ENCODE data around the gene ESRRG.
"Not testable (repeated sequence)": the region's sequence is repeated elsewhere in the genome, so short reads cannot be mapped to it uniquely, and the experiment has no call there.

The ESRRG gene

DNA sequence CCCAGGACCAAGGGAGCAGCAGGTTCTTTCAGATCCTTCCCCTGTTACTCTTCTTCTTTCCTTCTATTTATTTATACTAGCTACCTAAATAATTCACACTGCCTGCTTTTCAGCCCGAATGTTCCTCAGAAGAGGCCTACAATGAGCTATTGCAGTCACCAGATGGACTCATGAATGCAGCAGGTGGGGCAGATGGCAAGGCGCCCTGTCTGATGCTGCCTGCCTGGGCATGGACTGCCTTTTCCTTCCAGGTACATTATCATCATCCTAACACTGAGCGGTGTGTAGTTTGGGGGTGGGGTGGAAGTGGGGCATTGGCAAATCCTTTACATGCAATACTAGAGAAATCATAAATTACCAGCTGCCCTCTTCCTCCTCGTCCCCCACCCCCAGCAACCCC, 17.6 kb downstream of the ESRRG start:
- no peak for DNase-seq (ENCODE audit: low read depth, low spot score)

DNA sequence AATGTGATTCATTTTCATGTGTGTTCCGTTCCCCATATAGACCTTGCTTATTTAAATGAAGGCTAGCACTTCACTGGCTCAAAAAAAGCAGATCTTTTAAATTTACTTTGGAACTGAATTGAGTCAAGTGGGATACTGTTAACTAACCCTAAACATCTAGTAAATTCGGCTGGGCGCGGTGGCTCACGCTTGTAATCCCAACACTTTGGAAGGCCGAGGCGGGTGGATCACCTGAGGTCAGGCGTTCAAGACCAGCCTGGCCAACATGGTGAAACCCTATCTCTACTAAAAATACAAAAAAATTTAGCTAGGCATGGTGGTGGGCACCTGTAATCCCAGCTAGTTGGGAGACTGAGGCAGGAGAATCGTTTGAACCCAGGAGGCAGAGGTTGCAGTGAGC, 19.2 kb downstream of the ESRRG start:
- DNase-seq (ENCODE audit: low read depth, low spot score): not testable (repeated sequence)

DNA sequence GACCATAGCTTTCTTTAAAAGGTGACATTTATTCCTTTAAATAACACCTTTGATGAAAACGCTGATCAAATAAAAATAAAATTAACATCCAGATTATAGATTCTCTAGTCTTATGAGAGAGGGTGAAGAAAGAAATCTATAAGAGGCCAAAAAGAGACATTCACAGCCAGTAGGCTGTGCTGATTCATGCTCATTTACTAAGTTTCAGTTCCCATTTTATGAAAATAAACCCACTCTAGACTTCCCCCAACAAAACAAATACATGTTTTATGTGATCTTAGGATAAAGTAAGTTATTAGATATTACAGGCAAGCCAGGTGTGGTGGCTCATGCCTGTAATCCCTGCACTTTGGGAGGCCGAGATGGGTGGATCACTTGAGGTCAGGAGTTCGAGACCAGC, 21.1 kb downstream of the ESRRG start:
- no peak for DNase-seq (ENCODE audit: low read depth, low spot score)

DNA sequence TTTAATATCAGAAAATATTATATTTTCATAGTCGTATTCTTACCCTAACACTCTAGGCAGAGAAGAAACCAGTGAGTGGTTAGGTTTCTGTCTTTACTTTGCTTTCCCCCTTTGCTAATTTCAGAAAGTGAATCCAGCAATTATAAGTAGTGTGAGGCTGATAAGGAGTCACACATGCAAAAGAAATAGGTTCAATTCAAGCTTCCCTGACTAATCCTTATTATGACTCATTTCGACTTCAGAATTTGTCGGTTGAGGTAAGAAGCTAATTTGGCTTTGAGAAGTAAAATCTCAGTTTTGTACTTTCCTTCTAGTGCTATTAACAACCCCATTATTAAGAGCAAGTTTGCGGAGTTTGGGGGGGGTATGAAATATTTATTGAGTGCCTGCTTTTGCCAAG, 22.4 kb downstream of the ESRRG start:
- no peak for DNase-seq (ENCODE audit: low read depth, low spot score)

DNA sequence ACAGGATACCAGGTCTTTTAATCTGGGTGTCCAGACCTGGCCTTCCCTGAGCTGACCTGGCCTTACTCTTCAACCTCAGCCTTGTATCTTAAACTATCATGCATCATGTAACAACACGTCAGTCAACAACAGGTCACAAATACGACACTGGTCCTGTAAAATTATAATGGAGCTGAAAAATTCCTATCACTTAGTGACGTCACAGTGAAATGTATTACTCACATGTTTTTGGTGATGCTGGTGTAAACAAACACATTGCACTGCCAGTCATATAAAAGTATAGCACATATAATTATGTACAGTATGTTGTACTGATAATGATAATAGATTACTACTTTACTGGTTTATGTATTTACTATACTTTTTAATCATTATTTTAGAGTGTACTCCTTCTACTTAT, 31.5 kb downstream of the ESRRG start:
- DNase-seq (ENCODE audit: low read depth, low spot score): no peak

DNA sequence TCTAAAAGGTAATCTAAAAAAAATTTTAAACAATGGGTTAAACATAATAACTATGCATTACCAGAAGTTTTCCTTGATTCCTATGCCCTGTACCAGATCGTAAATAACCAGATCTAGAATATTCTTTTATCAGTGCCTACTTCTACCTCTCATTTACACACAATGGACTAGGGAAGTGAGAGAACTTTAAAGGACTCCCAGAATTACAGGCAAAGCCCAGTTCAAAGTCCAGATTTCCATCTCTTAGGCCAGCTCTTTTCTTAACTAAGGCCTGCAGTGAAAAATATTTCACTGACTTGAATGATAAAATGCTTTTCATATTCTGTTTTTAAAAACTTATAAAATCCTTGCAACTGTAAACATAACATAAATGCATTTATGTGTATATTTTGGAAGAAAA, 32.6 kb downstream of the ESRRG start:
- DNase-seq (ENCODE audit: low read depth, low spot score): no peak

DNA sequence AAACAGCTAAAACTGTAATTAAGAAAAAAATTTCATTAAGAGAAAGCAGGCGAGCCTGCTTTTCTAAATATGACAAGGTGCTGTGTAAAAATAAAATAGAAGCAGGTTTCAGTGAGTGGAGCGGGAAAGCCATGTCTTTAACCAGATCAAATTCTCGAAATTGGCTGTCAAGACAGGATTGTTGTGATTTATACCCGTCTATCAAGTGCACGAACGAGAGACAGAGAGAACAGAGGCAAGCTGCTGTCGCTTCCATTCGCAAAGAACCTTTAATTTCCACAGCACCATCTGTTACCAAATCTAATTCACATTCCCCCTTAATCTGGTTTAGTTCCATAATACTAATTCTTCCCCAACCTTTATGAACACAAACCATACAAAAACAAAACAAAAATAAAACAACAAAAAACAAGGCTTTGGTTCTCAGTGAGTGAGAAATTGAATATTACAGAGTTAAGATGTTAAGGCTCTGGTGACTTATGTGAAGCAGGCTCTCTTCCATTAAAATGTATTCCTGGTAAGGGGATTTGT, 35.0 kb downstream of the ESRRG start:
- DNase-seq (ENCODE audit: low read depth, low spot score): no peak

DNA sequence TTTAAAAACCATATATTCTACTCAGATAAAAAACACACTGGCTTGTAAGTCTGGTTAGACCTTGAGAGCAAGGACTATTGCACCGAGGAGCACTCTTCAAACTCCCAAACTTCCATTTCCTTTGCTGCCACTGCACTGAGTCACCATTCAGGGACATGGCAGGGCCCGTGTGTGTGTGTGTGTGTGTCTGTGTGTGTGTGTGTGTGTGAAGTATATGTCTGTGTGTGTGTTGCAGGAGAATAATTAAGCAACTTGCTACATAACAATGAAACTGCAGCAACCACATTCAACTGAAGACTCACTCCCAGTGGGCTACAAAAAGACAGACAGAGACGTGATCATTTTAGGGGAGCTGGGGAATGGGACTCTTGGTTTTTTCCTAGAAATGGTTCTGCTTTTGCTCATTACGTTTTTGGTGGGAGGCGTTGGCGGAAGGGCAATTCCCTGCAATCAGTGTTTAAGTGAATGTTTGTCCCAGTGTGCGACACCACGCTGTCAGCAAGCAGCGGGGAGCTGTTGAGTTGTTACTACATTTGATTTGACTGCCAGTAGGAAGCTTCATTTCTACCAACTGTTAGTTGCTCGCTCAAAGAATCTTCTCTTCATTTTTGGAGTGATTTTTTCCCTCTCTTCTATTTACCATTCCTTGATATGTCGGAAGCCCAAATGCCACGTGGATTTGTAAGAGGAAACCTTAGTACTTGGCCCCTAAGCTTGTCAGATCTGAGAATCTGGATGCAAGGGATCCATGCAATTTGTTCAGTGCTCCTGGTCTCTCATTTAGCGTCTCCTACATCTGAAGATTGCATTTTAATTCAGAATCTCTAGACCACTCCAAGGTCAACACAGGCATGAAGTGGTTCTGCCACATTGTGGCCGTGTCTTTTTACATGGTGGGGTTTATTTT, 36.1 kb downstream of the ESRRG start:
- DNase-seq (ENCODE audit: low read depth, low spot score): no peak

DNA sequence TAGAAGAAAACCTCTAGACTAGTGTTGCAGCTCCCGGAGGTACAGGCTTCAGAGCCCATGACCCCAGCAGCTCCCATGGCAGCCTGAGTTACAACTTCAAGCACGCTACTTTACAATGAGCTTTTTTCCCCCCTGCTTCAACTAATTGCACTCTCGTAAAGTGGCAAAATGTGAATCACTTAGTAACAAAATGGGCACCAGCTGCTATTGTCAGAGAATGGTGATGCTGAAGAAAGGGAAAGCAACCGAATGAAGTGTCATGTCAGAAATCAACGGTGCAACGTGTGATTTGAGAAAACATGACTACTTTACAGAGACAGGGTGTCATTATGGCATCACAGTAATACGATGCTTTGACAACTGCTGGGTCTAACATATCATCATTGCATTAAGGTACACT, 40.5 kb downstream of the ESRRG start:
- DNase-seq (ENCODE audit: low read depth, low spot score): no peak

DNA sequence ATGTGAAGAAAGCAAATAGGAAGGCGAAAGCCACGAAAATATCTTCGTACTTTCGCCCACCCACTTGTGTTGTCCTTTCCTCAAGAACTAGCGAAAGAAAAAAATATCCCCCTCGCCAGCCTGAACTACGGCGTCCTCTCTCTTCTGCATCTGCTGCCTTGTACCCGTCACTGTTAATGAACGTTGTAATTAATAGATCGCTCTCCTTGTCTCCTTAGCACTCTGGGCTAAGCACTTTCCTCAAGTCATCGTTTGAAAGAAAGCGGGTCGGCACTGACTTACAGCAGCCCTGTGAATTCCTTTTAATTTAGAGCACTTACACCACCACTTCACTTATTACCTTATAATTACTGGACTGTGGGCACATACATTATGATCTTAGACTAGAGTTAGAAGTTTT, 44.1 kb downstream of the ESRRG start:
- DNase-seq (ENCODE audit: low read depth, low spot score): no peak

DNA sequence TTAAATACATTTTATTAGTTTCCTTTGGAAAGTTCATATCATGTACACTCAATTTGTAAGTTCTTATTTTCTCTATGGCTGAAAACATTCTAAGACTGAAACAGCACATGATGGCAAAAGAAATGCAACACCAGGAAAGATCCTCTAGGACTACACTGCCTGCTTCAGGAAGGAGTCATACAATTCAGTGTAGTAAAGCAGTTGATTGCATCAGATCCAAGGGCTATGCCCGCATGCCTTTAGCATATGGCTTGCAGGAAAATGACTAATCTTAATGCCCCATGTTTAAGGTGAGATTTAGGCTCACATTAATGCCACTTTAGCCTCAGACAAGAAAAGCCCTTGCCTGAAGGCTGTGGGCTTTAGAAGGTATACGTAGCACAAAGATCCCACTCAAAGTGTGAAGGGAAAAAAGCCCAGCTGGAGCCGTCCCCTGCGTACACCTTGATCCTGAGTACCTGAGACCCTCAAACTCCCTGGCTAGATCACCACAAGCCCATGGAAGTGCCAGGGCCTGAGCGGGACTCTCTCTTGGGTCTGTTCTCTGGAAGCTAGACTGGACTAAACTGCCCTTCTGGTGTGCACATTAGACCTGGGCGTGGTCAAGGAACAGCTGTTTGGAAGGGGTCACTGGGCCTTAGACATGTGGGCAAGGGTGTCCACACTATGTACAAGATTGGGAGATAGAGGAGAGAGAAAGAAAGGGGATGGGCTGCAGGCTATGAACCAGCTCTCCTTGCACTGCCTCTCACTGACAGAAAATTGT, 52.9 kb downstream of the ESRRG start:
- no peak for DNase-seq (ENCODE audit: low read depth, low spot score)

DNA sequence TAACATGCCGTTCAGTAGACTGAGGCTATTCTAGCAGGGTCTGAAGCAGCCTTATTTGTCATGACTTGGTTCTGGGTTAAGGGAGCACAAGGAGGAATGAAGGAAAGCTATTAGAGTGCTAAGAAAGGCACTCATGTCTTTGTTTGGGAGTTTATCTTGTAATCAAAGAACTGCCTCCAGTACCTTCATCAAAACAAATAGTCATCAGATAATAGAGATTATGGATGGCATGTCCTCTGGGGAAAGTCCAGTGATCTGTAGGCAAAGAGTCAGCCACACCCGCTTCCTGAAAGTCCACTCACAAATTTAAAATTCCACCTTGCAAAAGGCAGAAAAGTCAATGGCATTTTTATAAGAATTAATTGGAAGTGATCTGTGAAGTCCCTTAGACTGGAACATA, 56.8 kb downstream of the ESRRG start:
- DNase-seq (ENCODE audit: low read depth, low spot score): no peak

DNA sequence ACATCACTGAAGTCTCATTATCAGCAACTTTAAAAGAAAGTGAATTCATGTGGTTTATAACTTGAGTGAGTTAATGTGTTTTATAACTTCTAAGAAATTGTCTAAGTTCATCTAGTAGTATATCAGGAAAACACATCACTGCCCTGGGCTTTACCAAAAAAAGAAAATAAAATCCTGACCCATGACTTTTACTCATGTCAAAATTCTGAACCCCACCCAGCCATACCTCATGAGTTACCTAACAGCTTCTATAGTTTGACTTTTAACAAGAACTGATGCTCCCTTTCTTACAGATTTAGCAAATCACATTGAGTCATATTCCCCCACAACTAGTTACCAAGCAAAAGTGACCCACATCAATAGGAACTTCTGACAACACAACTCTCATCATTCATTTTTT, 57.4 kb downstream of the ESRRG start:
- DNase-seq (ENCODE audit: low read depth, low spot score): no peak

DNA sequence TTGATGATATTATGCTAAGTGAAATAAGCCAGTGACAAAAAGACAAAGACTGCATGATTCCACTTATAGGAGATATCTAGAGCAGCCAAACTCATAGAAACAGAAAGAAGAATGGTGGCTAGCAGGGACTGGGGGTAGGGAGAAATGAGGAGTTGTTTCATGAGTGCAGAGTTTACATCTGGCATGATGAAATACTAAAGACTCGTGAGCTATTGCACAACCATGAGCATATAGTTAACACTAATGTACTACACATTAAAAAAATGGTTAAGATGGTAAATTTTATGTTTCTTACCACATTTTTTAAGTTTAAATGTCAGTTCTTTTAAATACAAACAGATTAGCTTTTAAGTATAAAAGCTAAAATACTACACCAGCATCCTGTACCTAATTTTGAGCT, 57.8 kb downstream of the ESRRG start:
- DNase-seq (ENCODE audit: low read depth, low spot score): no peak

DNA sequence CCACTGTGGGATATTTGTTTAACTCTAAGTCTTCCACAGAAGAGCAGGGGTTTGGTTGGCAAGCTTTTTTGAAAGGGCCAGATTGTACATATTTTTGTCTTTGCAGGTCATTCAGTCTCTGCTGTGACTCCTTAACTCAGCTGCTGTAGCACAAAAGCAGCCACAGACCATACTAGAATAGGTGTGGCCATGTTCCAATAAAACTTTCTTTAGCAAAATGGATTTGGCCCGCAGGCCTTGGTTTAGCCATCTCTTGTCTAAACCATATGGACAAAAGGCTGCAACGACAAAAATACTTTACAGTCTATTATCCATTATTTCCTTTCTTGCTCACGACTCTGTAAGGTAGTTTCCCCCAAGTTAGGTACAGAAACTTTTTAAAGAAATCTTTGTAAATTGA, 60.5 kb downstream of the ESRRG start:
- no peak for DNase-seq (ENCODE audit: low read depth, low spot score)

DNA sequence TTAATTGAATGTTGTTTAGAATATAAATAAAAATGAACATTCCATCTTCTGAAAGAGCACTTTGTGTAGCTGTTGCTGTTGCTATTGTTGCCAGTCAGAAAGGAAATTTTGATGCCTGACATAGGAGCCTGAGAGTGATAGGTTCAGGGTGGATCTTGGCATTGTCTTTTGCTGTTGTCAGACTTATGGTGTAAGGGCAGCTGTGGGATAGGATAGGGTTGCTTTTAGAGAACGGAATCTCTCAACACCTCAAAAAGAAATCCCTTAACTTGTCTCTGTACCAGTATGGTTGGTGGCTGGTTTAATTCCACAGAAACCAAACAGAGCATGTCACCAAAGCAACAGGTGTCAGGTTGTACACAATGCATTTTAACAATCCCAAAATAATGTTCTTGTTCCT, 62.7 kb downstream of the ESRRG start:
- DNase-seq (ENCODE audit: low read depth, low spot score): no peak

DNA sequence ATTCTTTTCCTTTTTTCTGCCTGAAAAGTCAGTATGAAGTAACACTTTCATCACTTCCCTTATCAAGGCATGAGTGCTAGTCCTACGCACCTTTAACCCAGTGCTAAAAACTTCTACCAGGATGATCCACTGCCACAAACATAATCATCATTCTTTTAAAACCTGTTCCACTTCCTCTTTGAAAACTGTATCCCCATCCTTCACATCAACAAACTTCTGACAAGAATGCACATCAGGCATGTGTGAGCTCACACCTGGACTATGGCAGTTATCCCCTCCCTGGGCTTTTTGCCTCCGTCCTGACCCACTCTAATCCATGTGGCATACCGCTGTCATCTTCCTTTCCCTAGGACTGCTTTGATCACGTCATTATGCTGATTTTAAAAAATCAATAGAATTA, 70.2 kb downstream of the ESRRG start:
- no peak for DNase-seq (ENCODE audit: low read depth, low spot score)

DNA sequence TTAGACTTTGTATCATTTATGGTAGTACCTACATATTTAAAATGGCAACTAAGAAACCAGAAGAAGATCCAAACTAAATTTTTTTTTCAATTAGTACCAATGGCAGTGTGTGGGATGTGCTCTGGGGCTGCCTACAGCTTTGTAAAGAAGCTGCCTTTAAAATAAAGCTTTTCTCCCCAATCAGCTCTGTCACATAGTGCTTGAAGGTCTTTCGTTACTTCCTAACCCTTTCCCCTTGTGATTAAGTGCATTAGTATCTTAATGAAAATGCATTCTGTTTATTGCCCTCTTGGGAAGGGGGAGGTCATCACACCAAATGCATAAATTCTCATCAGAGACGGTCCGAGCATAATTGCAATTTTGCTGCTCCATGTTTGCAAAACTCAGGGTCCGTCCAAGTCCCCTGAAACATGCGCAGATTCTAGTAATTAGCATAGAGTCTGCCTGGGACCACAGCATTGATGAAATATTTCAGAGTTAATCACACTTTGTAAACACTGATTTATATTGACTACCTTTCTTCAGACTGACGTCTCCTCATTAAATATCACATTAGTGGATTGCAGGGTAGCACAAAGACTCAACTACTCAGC, 71.3 kb downstream of the ESRRG start:
- no peak for DNase-seq (ENCODE audit: low read depth, low spot score)

DNA sequence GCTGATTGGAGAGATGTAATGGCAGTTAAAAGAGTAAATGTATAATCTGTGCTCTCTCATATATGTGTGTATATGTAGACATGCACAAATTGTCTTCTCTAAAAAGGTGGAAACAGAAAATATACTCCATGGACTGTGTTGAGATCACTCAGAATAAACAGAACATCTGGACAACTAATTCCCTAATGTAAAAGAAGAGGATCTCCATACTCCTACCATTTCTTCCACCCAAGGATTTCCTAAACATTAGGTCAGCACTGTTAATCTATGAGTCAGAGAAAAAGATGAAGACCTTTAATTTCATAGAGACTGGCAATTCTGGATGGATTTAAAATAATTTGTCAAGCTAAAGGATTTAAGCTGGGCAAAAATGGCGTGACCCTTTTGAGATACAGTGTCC, 80.1 kb downstream of the ESRRG start:
- DNase-seq (ENCODE audit: low read depth, low spot score): no peak

DNA sequence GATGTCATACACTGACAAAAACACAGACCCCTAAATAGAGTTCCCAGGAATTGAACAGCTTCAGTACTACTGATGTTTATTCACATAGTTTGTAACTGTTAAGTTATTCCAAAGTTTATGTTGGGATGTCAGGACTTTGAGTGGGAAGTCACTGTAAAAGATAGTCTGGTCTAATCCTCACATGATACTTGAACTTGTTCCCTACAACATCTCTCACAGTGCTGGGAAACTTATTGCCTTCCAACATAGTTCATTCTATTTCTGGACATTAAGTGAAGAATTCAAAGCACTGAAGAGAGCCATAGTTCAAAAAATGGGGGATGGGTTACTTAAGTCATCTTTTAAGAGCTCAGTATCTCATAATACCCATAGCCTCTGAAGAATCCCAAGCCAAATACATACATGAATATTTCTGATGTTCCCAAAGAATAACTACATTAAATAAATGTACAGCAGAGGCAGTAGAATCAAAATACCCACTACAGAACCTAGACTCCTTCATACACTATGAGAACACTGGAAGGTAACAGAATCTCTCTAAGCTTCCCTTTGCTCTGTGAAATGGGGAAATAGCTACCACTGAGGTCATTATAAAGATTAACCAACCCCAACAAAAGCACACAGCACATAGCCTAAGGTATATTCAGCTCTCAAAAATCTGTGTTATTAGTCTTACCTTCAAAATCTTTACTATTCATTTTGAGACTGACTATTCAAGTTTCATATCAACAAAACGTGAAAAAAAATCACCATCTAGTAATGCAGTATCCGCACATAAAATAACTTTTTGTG, 81.4 kb downstream of the ESRRG start:
- no peak for DNase-seq (ENCODE audit: low read depth, low spot score)

DNA sequence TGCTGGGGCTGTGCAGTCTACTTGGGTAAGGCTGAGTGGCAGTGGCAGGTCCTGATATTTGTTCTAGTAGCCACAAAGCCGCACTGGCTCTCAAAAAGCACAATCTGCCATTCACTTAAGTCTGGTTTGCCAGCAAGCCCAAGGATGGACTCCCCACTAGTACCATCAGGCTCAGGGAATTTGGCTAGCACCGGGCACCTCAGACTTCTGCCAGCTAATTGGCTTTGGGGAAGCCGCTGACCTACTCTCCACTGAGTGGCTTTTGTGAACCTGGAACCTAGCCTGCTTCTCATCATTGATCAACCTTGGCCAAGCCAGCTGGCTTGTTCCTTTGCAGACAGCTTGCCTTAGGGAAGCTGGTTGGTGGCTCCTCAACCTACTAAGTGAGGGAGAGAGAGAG, 83.1 kb downstream of the ESRRG start:
- DNase-seq (ENCODE audit: low read depth, low spot score): no peak

DNA sequence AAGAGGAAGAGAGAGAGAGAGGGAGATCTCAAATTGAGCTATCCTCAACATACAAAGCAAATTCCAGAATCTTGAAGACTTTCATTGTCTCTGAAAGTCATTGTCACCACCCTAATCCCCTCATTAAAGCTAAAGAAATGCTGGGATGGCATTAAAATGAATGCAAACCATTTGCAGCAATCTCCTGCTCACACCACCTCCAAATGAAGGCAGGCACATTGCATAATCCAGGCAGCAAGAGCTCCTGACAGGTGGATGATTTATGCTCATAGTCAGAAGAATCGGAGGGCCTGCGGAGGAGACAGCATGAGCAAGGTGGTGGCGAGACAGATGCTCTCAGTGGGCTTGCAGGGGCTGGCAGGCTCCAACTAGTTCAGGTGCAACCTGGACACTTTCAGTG, 90.2 kb downstream of the ESRRG start:
- DNase-seq (ENCODE audit: low read depth, low spot score): no peak

All from smooth muscle cell of the brain vasculature (primary cell).